Right lobe of liver (tissue), 4 donors: ENCODE measurements around the gene TMC6.

Experiments
- CTCF ChIP-seq, 4 donors: fragments of 200-600 bp in 3 of 4; fragments of 450-650 bp in 1 of 4; IDR thresholded peaks; one replicate each; pipeline versions ENCODE4 v1.5.1 to v1.8.0; 2016 to 2022; ENCODE audit warnings: antibody characterized with exemption in 4 of 4, mild to moderate bottlenecking in 2 of 4
- POLR2A ChIP-seq: fragments of 450-650 bp; IDR thresholded peaks from one replicate; pipeline ENCODE4 v1.6.1; 2017; ENCODE audit warnings: antibody characterized with exemption, mild to moderate bottlenecking
- donor health status: DM: no; HTN: no; CAD: no.
- donor health status: DM: no; HTN: no; CAD: no.
- donor health status: DM: no; HTN: yes; CAD: no.

- TF ChIP-seq POLR2A (no peak), CTCF (IDR thresholded peaks at IDR 0.05) (no peak)
Measured at GRCh38 chr17:78081551-78081950, 47.0 kb downstream of the TMC6 start.
